Measurements from ENCODE around the gene SCO2.
"Not testable (repeated sequence)": the region's sequence is repeated elsewhere in the genome, so short reads cannot be mapped to it uniquely, and the experiment has no call there.

The SCO2 gene

DNA sequence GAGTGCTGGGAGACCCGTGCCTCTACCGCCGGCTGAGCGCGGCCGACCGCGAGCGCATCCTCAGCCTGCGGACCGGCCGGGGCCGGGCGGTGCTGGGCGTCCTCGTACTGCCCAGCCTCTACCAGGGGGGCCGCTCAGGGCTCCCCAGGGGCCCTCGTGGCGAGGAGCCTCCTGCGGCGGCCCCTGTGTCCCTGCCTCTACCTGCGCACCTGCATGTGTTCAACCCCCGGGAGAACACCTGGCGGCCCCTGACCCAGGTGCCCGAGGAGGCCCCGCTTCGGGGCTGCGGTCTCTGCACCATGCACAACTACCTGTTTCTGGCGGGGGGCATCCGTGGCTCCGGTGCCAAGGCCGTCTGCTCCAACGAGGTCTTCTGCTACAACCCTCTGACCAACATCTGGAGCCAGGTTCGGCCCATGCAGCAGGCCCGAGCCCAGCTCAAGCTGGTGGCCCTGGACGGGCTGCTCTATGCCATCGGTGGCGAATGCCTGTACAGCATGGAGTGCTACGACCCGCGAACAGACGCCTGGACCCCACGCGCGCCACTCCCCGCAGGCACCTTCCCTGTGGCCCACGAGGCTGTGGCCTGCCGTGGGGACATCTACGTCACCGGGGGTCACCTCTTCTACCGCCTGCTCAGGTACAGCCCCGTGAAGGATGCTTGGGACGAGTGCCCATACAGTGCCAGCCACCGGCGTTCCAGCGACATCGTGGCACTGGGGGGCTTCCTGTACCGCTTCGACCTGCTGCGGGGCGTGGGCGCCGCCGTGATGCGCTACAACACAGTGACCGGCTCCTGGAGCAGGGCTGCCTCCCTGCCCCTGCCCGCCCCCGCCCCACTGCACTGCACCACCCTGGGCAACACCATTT lies 23.8 kb upstream of the SCO2 start:
- DNase-seq, result no peak

DNA sequence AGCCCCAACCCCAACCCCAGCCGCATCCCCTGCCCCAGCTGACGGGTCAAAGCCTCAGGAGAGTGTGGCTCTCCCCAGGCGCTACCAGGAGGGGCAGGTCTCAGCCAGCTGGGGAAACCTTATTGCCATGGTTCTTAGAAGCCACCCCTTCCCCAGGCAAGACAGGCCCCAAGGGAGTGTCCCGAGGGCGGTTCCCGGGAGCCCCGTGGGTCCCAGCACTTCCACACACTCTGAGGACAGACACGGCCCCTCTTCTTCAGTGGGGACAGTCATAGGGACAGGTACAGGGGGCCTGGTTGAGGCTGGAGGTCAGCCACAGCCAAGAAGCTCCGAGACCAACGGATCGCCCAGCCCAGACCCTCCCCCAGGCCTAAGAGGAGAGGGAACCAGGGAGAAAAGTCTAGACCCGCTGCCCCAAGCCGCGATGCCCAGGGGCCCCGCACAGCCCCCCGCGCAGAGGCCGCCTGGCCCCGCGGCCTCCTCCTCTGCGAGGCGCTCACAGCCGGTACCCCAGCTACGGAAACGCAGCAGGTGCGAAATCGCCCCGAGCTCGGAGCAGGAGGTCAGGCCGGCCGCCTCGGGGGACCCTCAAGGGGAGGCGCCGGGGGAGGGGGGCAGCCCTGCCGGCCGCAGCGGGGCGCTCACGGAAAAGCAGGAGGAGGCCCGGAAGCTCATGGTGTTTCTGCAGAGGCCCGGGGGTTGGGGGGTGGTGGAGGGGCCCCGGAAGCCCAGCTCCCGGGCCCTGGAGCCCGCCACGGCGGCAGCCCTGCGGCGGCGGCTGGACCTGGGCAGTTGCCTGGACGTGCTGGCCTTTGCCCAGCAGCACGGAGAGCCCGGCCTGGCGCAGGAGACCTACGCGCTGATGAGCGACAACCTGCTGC lies 22.9 kb upstream of the SCO2 start:
- peak; percentile 66 for DNase-seq

DNA sequence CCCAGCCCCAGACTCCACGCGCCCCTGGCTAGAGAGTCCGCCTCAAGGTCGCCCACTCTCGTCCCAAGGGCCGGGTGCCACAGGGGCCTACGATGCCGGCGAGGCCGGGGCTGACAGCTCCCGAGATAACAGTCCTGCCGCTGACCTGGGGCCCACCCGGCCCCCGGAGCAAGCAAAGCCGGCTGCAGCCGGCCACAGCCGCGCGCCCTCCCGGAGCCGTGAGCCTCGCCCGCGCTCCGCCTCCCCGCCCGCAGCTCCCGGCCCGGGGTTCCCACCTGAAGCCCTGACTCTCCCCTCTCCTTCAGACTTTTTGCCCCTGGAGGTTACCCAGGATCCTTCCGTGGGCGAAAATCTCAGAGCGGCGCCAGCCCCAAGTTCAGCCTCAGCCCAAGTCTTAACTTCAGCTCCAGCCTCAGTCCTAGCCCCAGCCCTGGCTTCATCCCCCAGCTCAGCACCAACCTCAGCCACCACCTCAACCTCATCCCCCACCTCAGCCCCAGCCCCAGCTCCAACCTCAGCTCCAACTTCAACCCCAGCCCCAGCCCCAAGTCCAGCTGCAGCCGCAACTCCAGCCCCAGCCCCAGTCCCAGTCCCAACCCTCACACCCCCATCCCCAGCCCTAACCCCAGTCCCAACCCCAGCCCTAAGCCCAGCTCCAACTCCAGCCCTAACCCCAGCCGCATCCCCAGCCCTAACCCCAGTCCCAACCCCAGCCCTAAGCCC lies 22.0 kb upstream of the SCO2 start:
- DNase-seq, result no peak

DNA sequence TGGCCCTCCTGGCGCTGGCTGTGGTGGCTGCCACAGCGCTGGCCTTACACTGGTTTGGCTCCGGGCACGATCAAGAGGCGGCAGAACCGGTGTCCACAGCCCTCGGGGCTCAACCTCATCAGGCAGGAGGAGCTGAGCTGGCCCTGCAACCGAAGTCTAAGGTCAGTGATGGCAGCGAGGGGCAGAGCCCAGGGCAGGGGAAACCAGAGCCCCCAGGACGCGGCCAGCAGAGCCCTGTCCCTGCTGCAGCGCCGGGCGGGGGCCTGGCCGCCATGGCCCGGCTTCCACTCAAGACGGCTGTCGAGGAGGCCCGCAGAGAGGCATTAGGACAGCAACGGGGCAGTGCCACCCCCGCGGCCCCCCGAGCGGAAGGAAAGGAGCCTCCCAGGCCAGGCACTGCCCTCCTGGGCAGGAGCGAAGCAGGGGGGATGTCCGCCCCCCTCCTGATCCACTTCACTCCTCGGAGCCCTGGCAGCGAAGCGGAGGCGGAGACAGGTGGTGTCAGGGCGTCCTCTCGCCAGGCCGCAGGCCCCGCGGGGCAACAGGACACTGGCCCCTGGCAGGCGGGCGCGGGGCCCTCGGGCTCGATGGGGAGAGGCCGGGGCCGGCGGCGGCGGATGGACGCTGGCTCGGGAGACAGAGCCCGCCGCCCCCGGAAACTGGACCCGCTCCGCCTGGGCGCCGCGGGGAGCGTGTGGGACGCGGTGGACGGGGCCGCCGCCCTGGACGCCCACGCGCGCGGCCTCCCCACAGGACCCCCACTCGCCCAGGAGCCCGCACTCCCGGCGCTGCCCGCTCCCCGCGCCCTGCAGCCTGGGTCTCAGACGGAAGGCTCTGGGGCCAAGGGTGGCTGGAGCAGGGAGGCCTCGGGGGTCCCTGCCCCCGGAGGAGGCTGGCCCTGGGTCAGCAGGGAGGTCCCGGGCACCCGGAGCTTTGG lies 21.2 kb upstream of the SCO2 start:
- DNase-seq, result no peak

DNA sequence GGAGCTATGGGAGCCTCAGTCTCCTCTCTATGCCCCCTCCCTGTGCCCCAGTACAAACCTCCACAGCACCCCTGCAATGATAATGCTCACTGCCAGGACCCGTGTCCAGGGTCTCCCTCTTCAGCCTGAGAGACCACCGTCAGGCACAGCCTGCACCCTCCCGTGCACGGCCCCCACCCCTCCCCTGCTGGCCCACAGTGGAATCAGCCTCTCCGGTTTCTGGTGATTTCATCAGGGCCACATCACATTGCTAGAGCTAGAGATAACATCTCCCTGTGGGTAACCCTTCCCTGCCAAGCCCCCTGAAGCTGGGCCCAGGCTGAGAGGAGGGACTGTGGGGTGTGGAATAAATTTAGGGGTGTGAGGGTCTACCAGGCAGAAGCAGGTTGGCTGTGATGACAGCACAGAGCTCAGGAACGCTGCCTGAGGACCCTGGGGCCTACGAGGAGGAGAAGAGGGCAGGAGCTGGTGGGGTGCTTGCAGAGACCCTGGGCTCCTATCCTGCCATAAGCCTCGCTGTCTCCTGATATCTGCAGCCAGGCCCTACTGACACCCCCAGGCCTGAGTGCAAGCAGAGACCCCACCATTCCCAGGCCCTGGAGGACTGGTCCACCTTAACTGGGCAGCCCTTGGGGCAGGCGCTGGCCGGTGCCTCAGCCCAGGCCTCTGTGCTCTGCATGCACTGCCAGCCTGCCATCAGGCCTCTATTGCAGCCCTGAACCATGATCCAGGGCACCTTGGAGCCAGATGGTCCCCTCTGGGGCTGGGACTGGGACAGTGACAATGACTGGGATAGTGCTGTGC lies 20.3 kb upstream of the SCO2 start, which contains the start of gene KLHDC7B:
TSS of gene KLHDC7B (plus strand) at position 378 of the 804 bp plus-strand sequence. CDS start at position 723, 345 bp downstream.
- peak; percentile 47 for DNase-seq

DNA sequence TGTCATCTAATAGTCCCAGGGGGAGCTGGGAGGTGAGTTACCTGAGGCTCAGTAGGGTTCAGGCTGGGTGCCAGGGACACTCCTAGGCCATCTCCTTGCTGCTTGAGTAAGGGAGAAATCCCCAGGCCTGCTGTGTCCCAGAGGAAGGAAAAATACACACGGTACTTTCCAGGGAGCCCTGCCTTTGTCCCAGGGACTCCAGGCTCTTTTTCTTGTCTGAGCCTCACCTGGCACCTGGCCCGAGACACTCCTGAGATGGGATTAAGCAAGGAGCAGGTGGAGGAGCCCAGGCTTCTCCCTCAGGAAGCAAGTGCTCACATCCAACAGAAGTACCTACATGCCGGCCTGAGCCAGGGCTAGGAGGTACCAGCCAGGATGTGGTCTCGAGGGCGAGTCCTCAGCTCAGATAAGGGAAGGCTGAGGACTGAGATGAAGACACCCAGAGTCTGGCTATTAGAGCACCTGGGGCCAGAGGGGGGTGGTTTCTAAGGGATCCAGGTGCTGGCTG lies 19.4 kb upstream of the SCO2 start:
- DNase-seq, result no peak

DNA sequence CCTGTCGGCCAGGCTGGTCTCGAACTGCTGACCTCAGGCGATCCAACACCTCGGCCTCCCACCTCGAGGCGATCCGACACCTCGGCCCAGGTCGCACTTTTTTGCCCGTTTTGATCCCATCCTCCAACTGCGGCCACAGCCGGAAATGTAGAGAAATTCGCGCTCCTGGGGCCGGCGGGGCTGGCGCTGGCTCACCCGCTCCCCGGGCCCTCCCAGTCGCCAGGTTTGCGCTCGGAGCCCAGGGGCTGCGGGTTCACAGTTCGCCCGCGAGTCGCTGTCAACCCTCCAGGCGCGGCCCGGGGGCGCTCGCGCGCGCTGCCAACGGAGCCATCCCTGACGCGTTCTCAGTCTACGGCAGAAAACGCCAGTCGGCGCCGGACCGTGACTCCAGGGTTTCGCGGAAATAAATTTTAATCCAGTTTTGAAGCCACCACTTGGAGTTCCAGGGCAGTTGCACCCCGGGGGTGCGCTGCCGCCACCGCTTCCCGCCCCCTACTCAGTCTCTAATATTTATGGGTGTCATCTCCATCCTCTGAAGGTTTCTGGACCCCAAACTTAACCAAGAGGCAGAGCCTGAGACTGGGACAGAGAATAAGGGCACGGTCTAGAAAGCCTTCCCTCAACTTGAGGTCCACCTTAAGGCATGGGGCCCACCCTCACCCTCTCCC lies 18.8 kb upstream of the SCO2 start:
- peak; percentile 86 for DNase-seq

DNA sequence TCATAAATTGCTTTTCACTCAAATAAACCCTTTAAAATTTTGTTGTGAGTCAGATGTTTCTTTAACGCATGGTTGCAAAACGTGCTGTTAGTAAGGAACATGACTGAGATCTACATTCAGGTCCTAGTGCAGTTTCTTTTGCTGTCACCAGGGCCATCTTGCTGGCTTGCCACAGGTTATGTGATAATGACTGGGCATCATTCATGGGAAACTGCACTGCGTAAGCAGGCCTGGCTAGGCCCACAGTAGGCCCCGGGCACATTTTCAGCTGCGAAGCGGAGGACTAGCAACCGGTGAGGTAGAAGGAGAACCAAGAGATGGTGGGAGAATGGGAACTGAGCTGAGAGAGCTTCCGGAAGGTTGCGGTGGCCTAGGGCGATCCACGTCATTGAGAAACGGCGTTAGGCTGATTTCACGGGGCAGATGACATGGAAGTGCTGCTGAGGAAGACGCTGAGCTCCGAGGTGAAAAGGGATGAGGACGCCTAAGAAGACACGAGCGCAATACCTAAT lies 17.1 kb upstream of the SCO2 start:
- DNase-seq, result peak; percentile 35

DNA sequence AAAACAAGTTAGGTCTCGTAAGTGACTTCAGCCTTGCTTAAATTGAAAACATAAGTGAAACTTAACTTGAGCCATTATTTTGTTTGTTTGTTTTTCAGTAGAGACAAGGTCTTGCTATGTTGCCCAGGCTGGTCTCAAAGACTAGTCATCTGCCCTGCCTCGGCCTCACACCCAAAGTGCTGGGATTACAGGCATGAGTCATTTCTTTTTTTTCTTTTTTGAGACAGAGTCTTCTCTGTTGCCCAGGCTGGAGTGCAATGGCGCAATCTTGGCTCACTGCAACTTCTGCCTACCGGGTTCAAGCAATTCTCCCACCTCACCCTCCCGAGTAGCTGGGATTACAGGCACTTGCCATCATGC lies 16.2 kb upstream of the SCO2 start:
- DNase-seq, result not testable (repeated sequence)

DNA sequence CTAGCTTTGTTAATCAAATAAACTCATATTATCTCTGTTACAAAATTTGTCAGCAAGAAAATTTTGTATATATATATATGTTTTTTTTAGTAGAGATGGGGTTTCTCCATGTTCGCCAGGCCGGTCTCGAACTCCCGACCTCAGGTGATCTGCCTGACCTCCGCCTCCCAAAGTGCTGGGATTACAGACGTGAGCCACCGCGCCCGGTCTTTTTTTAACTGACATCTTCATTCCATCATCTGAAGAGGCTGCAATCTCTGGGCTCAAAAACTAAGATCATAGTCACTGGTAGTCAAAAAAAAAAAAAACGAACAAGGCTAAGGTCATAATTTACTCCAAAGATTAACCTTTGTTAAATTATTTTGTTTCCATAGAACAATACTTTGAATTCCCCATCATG lies 15.0 kb upstream of the SCO2 start:
- no peak for DNase-seq

DNA sequence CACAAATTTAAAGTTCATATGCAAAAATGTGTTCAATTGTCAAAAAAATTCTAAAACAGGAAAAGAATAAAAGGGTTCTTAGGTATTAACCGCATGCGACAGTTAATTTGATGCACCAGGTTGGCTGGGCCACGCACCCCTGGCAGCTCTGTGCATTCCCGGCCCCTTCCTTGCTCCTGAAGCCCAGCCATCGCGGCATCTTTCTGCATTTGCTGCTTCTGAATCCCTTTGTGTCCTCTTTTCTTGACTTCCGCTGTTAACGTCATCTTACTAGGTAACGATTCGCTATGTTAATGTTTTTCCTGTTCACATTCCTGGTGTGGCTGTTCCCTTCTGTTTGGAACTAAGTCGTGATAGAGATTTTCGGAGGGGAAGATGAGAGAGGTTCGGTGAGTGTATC lies 12.4 kb upstream of the SCO2 start:
- no peak for DNase-seq

DNA sequence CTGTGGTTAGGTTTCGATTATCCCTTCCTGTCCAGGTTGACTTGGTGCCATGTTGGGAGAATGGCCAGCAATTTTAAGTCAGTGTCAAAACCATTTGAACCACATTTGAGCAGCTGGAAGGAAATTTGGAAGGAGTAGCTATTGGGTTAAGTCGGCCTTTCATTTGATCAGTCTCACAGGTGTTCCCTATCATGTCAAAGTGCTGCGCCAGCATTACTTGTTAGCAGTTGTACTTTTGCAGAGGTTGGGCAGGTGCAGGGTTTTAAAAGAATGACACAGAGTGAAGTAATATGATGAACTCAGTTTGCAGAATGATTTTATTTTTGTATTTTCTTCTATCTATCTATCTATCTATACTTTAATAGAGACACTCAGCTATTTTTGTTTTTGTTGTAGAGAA lies 10.8 kb upstream of the SCO2 start:
- DNase-seq, result no peak

DNA sequence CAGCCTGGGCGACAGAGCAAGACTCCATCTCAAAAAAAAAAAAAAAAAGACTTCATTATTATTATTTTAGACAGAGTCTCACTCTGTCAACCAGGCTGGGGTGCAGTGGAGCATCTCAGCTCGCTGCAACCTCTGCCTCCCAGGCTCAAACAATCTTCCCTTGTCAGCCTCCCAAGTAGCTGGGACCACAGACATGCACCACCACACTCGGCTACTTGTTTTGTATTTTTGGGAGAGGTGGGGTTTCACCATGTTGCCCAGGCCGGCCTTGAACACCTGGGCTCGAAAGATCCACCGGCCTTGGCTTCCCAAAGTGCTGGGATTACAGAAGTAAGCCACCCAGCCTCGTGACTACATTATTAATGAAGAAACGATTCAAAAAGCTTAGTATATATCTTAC lies 9.7 kb upstream of the SCO2 start:
- DNase-seq, result no peak

DNA sequence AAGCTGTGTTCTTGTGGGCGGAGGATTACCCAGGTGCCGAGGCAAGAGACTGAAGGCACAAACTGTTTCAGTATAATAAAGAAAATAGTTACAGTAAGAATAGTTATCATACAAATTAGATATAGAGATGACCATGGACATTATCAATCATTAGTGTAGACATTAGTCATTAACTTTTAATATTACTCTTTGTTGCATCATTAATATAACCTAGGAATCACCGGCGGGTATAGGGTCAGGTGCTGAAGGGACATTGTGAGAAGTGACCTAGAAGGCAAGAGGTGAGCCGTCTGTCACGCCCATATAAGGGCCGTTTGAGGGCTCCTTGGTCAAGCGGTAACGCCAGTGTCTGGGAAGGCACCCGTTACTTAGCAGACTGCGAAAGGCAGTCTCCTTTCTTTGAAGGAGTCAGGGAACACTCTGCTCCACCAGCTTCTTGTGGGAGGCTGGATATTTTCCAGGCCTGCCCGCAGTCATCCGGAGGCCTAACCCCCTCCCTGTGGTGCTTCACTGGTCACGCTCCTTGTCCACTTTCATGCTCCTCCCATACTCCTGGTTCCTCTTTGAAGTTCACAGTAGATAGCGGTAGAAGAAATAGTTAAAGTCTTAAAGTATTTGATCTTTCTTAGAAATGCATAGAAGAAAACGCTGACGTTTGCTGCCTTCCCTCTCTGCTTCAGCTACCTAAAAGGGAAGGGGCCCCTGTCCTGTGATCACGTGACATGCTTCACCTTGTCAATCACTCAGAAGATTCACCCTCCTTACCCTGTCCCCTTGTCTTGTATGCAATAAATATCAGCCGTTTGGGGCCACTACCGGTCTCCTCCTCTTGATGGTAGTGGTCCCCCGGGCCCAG lies 8.7 kb upstream of the SCO2 start:
- not testable (repeated sequence) for DNase-seq

DNA sequence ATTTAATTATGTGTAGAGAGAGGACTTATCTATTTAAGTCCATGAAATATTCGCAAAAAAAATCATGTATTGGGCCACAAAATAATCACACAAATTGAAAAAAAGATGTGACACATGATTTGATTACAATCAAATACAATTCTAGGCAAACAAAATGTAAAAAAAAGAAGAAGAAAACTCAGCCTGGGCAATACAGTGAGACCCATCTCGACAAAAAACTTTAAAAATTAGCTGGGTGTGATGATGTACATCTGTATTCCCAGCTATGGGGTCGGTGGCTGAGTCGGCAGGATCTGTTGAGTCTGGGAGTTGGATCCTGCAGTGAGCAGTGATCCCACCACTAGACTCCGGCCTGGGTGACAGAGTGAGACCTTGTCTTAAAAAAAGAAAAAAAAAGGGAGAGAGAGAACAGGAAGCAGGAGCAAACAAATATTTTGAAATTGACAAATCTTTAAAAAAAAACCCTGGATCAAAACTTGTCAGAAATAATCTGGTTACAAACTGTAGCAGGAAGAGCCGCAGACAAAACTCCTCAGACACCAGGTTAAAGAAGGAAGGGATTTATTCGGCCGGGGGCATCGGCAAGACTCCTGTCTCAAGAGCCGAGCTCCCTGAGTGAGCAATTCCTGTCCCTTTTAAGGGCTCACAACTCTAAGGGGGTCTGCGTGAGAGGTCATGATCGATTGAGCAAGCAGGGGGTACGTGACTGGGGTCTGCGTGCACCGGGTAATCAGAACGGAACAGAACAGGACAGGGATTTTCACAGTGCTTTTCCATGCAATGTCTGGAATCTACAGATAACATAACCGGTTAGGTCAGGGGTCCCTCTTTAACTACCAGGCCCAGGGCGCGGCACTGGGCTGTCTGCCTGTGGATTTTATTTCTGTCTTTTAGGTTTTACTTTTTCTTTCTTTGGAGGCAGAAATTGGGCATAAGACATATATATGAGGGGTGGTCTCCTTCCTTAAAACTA lies 7.7 kb upstream of the SCO2 start:
- DNase-seq, result no peak

DNA sequence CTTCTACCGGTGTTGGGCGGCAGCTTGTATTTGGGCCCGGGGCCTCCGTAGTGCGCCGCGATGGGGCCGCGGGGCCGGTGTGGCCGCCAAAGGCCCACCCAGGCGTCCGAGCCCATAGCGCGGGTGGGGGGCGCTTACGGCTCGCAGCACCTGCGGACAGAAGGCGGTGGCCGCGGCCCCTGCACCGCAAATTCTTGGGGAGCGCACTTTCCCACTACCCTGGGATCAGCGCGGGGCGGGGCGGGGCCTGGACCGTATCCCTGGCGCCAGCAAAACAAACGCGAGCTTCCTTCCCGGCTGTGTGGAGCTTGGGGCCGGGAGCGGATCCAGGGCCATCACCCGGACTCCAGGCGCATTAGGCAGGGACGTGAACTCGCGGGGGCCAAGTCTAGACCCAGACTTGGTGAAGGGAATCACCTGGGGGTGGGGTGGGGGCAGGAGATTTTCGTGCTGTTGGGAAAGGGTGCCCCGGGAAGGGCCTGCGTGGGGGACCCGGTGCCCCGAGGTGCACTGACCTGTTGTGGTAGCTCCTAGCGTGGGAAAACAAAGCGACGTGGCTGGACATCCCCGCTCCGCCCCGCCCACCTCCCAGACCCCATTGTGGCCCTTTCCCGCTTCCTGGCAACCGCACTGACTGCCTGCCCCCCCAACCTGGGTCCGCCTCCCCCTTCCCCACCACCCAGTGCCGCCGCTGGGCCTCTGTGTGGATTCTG lies 6.7 kb upstream of the SCO2 start:
- no peak for DNase-seq

DNA sequence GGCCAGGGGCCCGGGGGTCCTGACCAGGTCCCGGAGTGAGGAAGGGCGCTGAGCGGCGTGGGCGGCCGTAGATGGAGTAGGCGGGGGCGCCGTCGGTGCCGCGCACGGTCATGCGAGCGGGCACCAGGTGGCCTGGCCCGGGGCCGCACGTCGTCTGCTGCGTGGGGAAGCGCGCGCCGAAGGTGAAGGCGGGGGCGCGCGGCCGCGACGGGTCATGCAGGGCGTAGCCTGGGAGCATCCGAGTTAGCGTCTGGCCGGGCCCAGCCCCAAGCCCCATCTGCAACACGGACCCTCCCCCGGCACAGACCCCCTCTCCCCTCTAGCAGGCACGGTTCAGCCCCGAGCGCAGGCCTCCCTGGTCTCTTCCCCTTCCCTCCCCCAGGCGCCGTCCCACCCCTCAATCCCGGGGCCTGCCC lies 6.2 kb upstream of the SCO2 start:
- peak; percentile 80 for DNase-seq
